Measurements from ENCODE around the gene HRH2.

DNA sequence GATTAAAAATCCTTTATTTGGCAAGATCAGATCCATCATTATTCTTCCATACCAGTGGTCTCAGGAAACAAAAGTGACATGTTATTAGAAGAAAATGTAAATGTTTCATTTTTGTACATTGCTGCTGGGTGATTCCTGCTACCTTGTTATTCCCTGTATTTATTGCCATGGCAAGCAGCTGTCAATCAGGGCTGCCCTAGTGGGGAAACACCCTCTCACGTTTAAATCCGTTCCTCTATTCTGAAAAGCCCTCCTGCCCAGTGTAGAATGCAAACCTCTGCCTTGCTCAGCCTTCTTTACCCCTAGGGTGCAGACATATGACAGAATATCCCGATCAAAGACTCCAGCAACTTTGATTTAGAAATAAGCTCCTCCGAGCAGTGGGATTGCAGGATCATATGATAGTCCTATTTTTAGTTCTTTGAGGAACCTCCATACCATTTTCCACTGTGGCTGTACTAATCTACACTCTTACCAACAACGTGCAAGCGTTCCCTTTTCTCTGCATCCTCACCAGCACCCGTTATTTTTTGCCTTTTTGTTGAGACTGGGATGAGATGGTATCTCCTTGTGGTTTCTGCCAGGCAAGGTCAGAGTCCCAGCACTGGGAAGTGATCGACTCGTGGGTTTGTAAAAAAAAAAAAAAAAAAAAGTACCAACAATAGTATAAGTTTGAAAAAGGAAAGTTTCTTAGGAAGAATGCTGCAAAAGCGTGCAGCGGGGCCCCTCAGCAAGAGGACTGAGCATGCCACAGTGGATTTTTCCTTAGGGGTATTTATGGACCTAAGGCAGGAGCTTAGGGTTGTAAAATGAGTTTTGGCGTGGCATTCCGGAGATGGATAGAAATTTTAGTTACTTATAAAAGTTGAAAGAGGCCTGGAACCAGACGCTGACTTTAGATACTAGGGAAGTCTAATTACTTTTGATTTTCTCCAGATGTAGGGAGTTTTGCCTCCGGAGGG lies 66.7 kb downstream of the HRH2 start:
- TF ChIP-seq, protein P1, sequence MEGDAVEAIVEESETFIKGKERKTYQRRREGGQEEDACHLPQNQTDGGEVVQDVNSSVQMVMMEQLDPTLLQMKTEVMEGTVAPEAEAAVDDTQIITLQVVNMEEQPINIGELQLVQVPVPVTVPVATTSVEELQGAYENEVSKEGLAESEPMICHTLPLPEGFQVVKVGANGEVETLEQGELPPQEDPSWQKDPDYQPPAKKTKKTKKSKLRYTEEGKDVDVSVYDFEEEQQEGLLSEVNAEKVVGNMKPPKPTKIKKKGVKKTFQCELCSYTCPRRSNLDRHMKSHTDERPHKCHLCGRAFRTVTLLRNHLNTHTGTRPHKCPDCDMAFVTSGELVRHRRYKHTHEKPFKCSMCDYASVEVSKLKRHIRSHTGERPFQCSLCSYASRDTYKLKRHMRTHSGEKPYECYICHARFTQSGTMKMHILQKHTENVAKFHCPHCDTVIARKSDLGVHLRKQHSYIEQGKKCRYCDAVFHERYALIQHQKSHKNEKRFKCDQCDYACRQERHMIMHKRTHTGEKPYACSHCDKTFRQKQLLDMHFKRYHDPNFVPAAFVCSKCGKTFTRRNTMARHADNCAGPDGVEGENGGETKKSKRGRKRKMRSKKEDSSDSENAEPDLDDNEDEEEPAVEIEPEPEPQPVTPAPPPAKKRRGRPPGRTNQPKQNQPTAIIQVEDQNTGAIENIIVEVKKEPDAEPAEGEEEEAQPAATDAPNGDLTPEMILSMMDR (conservative IDR thresholded peaks at IDR 0.05), result no peak
- TF ChIP-seq EZH2 (IDR thresholded peaks at IDR 0.05; ENCODE audit: low read depth), result no peak

Measured in PC-9 (cell line).